Raji (cell line): ENCODE data around the gene HRH2.

ENCODE experiments used
- POLR2A ChIP-seq: IDR thresholded peaks from 2 replicates; pipeline ENCODE4 v1.6.1; 2011; ENCODE audit warnings: low read depth, low read length, control low read depth; ENCODE audit not compliant: insufficient read depth

HRH2 gene

DNA sequence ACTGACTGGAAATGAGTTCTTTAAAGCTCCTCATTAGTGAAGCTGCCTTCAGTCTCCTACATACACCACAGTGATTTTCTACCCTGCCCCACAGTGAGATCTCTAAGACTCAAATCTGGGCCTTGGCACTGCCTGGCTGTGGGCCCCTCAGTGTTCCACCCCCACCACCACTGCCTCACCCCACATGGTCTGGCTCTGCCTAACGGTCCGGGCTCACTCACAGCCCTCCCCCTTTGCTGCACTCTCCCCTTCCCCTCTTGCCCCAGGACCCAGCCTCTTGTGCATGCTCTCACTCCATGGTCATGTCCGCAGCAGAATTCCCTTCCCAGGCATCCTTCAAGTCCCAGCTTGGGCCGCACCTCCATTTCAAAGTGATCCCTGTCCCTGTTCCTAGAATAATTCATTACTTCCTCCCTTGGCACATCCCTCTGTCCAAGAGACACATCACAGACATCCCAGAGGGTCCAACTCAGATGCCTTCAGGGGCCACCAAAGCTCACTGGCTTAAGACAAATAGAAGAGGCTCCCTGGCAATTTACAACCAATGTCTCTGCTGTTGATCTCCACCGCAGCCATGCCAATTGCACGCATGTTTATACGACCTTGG is 56.7 kb downstream of the HRH2 start:
- no peak for TF ChIP-seq POLR2A

DNA sequence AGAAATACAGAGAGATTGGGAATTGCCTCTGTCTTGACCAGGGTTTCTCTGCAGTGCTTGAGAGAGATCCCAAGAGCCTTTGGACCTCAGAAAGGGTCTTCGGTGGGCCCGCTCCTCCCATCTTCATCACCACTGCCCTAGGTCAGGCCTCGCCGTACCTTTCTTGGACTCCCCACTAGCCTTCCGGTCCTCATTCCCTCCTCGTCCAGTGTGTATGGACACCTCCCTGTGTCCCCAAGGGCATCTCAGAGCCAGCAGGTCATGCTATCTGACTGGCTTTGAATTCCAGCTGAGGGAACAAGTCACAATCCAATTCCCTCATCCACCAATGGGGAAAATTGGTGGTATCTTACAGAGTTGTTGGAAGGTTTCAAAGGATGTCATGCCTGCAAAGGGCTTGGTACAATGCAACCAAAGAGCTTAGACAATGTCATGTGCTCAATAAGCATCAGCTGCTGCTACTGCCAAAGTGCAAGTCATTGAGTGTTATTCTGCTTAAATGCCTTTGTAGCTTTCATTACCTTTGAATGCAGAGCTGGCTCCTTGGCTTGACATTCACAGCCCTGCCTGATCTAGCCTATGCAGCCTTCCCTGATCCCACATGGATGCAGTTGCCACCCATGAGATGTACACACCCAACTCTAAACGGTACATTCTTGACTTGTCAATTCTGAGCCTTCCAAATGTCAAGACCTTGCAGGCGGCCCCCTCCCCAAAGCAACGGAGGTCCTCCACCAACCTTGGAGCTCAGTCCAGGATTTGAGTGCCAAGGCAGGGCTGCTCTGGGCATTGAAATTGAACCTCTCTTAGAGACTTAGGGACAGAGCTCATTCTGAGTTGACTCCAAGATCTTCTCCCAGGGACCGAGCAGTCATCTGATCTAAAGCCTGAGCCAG is 58.0 kb downstream of the HRH2 start:
- no peak for TF ChIP-seq POLR2A

DNA sequence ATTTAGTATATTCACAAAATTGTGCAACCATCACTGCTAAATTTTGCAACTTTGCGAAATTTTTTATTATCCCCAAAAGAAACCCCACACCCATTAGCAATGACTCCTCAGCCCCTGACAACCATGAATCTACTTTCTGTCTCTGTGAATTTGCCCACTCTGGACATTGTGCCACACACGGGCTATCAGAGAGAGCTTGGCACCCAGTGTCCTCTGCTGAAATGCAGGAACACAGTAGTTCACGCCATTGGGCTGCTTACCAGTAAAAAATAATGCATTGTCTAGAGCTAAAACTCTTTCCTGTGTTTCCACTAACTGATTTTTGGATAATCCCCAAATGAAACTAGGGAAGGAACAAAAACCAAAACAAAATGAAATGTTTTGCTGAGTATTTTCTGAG is 60.0 kb downstream of the HRH2 start:
- TF ChIP-seq POLR2A, result no peak

DNA sequence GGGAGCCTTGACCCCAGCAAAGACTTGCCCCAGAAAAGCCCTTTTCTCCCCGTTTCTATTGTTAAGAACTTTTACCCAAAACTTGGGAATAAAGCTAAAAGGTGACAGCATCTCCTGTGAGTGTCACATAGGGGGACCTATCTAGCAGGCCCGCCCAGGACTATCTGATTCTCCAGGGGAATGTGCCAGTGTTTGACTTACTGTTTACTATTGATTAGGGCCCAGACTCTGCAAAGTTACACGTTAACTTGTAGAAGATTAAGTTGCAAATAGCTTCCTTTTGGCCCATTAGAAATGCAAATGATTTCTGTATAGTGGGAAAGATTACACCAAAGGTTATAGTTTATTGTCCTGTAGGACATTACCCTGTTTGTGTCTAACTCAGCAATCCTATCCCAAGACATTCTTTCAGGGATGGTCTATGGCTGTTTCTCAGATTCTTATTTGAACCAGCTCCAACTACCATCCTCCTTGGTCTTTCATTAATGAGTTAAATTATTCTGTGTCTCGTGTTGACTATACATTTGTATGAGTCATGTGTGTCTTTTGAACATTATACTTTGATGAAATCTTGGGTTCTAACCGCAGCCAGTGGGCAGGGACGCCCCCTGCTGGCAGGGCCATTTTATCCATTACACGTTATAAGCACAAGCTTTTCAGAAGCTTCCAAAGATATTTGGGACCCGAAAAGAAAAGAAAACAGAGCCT is 60.7 kb downstream of the HRH2 start:
- no peak for TF ChIP-seq POLR2A

DNA sequence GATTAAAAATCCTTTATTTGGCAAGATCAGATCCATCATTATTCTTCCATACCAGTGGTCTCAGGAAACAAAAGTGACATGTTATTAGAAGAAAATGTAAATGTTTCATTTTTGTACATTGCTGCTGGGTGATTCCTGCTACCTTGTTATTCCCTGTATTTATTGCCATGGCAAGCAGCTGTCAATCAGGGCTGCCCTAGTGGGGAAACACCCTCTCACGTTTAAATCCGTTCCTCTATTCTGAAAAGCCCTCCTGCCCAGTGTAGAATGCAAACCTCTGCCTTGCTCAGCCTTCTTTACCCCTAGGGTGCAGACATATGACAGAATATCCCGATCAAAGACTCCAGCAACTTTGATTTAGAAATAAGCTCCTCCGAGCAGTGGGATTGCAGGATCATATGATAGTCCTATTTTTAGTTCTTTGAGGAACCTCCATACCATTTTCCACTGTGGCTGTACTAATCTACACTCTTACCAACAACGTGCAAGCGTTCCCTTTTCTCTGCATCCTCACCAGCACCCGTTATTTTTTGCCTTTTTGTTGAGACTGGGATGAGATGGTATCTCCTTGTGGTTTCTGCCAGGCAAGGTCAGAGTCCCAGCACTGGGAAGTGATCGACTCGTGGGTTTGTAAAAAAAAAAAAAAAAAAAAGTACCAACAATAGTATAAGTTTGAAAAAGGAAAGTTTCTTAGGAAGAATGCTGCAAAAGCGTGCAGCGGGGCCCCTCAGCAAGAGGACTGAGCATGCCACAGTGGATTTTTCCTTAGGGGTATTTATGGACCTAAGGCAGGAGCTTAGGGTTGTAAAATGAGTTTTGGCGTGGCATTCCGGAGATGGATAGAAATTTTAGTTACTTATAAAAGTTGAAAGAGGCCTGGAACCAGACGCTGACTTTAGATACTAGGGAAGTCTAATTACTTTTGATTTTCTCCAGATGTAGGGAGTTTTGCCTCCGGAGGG is 66.7 kb downstream of the HRH2 start:
- no peak for TF ChIP-seq POLR2A

DNA sequence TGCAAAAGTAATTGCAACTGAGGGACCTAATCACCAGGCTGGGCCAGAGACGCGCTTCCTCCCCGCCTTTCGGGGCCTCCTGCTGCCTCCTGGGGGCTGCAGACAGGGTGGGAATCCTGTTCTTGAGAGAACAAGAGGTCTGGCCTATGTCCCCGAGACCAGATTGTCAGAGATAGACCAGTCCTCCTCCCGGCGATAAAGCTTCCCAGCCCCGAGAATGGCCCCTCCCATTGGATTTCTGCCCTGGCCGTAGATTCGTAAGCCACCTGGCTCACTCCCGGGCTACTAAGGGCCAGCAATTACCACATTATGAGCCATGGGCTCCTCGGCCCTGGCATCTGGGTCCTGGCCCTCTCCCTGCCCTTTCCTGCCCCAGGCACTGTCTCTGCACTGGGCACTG is 70.4 kb downstream of the HRH2 start:
- TF ChIP-seq POLR2A, result no peak

DNA sequence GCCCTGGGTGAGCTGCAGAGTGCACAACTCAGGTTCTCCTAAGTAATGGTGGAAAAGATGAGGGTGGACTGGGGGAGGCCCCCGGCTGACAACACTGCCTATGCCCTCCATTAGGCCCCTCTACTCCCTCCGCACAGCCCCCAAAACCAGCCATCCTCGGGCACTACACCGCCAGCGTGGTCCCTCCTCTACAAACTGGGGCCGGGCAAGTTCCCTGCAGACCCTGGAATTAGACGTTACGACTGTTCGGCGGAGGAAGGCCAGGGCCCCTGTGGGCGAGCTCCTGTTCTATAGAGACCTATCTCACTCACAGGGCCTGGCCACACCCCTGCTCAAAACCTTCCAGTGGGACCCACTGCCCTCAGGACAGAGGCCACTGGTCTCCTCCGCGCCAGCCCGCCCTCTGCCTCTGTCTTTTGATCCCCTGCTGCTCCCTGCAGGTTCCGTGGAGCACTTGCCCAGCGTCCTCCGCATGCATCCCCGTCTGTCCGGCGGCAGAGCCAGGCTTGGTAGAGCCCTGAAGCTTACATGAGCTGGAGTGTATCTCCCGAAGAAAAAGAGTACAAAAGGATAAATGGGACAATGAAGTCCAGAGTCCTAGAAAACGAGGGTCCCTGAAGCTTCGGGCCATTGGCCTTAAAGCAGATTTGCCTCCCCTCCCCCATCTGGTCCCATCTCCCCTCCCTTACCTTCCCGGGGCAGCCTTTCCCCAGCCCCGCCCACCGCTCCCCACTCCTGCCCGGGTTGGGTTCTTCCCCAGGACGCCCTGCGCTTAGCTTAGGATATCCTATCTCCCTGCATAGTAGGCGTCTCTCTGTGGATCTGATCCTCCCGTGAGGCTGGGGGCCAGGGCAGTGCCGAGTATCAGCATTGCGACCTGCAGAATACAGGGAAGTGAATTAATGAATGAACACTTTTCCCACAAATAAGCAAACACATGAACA is 71.3 kb downstream of the HRH2 start:
- TF ChIP-seq POLR2A, result no peak

DNA sequence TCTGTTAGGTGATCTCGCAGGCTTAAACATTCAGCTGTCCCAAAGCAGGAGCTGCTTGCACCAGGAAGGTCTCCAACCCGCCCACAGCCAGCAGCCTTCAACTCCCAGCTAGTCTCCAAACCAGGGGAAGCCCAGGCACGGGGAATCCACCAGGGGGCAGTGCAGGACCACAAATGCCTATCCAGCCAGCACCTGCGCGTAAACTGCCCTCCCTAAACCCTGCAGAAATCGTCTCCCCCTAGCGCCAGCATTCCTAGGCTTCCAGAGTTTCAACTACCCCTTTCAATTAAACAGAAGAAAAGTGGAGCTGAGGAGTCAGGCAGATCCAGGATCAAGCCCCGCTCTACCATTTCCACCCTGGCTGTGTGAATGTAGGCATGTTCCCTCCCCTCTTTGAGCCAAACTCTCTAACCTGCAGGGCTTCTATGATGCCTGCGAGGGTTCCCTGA is 72.0 kb downstream of the HRH2 start:
- no peak for TF ChIP-seq POLR2A

DNA sequence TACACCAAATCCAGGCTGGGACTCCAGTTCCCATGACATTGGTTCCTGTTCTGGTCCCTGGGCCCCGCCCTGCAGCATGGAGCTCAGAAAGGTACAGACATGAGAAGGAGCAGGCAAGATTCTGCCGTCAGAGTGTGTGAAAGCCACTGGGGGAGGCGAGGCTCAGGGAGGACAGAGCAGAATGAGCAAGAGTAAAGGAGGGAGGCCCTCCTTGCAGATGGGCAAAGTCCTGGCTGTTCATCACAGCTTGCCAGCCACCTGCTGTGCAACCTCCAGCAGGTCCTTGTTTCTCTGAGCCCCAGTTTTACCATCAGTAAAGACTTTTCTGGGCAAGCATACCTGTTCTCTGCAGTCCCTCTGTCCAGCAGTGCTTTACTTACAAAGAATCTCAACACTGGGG is 73.3 kb downstream of the HRH2 start:
- no peak for TF ChIP-seq POLR2A

DNA sequence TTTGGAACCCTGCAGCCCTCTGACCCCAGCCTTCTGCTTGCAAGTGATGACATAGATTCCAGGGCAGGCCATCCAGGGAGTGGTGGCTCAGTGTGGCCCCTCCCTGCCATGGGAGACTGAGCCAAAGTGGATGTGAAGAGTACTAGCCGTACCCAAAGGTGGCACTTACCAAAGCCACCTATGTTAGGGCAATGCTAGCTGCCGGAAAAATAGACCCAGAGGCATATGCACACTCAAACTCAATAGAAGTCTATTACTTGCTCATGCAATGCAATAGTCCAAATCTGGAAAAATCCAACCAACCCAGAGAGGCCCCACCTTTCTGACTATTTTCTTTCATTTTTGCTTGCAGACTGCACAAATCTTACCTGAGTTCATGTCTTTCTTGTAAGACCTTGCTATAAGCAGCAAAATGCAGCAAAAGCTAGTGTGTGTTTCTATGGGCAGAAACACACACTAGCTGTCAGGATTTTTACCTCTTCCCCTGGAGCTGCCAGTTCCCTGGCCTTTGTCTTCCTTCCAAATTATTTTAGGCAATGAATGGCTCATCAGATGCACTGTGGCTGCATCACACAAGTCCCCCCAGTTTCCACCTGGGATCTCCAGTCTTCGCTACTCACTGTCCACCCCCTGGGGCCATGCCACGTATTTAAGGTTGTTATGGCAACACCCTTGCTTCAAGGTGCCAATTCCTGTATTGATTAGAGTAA is 74.0 kb downstream of the HRH2 start:
- TF ChIP-seq POLR2A, result no peak

DNA sequence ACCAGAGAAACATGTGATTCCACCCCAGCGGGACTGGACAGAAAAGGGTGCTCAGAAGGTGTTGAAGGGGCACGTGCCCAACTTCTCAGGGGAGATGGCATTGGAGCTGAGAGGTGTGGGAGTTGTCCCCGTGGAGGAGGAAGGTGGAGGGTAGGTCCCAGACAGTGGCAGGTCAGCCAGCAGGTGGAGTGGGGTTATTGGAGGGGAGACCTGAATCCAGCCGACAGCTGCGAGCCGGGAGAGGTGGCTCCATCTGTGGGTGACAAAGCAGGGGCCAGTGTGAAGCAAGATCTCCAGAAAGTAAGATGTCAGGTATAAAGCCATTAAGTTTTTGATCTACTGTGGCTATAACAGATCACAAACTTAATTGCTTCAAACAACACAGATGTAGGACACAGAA is 75.1 kb downstream of the HRH2 start:
- TF ChIP-seq POLR2A, result no peak

DNA sequence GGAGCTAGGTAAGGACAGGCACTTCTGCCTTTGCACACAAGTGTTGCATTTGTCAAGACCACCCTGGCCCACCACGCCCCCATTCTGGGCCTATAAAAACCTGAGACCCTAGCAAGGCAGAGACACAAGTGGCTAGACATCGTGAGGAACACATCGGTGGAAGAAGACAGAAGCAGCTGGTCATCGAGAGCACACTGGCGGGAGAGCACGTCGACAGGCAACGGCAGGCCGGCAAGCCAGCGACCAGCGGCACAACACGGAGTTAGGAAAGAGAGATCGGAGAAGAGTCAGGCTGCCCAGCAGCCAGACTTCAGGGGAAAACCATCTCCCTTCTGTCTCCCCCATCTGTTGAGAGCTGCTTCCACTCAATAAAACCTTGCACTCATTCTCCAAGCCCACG is 76.1 kb downstream of the HRH2 start:
- no peak for TF ChIP-seq POLR2A

DNA sequence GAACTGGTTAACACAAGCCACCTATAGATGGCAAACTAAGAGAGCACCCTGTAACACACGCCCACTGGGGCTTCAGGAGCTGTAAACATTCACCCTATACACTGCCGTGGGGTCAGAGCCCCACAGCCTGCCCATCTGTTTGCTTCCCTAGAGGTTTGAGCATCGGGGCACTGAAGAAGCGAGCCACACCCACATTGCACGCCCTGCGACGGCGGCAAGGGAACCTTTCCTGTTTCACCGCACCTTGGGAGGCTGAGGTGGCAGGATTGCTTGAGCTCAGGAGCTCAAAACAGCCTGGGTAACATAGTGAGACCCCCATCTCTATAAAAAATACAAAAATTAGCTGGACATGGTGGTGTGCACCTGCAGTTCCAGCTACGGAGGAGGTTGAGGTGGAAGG is 76.6 kb downstream of the HRH2 start:
- no peak for TF ChIP-seq POLR2A
